Measurements from ENCODE around the gene TTBK1.

The TTBK1 gene

GRCh38 chr6:43242908-43243663 lies at the start of gene TTBK1:
TTBK1 (plus strand) TSS chr6:43243481; CDS start chr6:43246661, 3,180 bp downstream.
- Mint-ChIP-seq H3K4me3 (no peak within 1 kb of the TSS), H3K9me3 (peaks cover 3% of the 10 kb centered on the region), H3K36me3 (peaks cover 3% of the 10 kb centered on the region), H3K27me3 (peaks cover 7% of the 10 kb centered on the region), H3K27ac (no peak within 1 kb of the TSS), H3K4me1 (peaks cover 13% of the 10 kb centered on the region)
- DNase-seq (ENCODE audit: low spot score in 2 of 2) = no peak
- no peak for ATAC-seq (ENCODE audit: low read depth)

DNA sequence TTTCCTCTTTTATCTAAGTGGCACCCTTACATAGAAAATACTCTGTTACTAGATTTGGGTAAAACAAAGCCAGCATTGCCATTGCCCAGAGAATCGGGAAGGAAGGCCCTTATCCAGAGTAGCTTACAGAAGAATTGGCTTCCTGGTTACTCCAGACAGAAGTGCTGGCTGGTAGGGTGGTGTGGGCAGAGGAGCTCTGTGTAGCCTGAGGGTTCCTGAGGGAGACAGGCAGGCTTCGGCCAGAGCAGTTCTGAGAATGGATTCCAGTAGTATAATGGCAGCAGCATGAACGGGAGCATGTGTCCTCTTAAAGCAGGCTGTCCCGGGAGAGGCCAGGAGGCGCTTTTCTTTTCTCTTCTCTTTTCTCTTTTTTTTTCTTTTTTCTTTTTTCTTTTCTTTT lies 49.4 kb upstream of the TTBK1 start:
- H3K27me3 Mint-ChIP-seq = no peaks in the 10 kb centered on the region

GRCh38 chr6:43196337-43196736 lies 46.9 kb upstream of the TTBK1 start:
- ATAC-seq (ENCODE audit: low read depth) = no peak
- Mint-ChIP-seq H3K4me1 (peaks cover 2% of the 10 kb centered on the region), H3K4me3 (no peak overlapping the region), H3K36me3 (peaks cover 33% of the 10 kb centered on the region), H3K27ac (no peak overlapping the region), H3K27me3 (no peaks in the 10 kb centered on the region), H3K9me3 (no peaks in the 10 kb centered on the region)
- DNase-seq (ENCODE audit: low spot score in 2 of 2) = no peak

More for the DNA sequence above, 49.4 kb upstream of the TTBK1 start:
- Mint-ChIP-seq H3K9me3 (no peaks in the 10 kb centered on the region), H3K36me3 (peaks cover 25% of the 10 kb centered on the region), H3K27ac (no peak overlapping the region), H3K4me3 (no peak overlapping the region), H3K4me1 (peaks cover 10% of the 10 kb centered on the region)
- no peak for DNase-seq (ENCODE audit: low spot score in 2 of 2)
- no peak for ATAC-seq (ENCODE audit: low read depth)

GRCh38 chr6:43199912-43200311 lies 43.4 kb upstream of the TTBK1 start:
- ATAC-seq (ENCODE audit: low read depth) = no peak
- no peaks in the 10 kb centered on the region for H3K4me1 Mint-ChIP-seq
- no peak overlapping the region for H3K27ac Mint-ChIP-seq
- H3K9me3 Mint-ChIP-seq = no peaks in the 10 kb centered on the region
- H3K4me3 Mint-ChIP-seq = no peak overlapping the region
- no peak for DNase-seq (ENCODE audit: low spot score in 2 of 2)
- H3K27me3 Mint-ChIP-seq = no peaks in the 10 kb centered on the region
- peaks cover 26% of the 10 kb centered on the region for H3K36me3 Mint-ChIP-seq

- Mint-ChIP-seq H3K27ac (no peak overlapping the region), H3K27me3 (no peaks in the 10 kb centered on the region), H3K4me1 (no peaks in the 10 kb centered on the region), H3K9me3 (no peaks in the 10 kb centered on the region), H3K4me3 (no peak overlapping the region), H3K36me3 (peaks cover 27% of the 10 kb centered on the region)
- DNase-seq (ENCODE audit: low spot score in 2 of 2) (no peak), ATAC-seq (ENCODE audit: low read depth) (no peak)
Measured at GRCh38 chr6:43200541-43200940, 42.7 kb upstream of the TTBK1 start.

- DNase-seq (ENCODE audit: low spot score in 2 of 2) = no peak
- no peak overlapping the region for H3K27ac Mint-ChIP-seq
- no peak for ATAC-seq (ENCODE audit: low read depth)
- no peaks in the 10 kb centered on the region for H3K4me1 Mint-ChIP-seq
- H3K36me3 Mint-ChIP-seq = peaks cover 28% of the 10 kb centered on the region
- no peaks in the 10 kb centered on the region for H3K27me3 Mint-ChIP-seq
- H3K4me3 Mint-ChIP-seq = no peak overlapping the region
- H3K9me3 Mint-ChIP-seq = no peaks in the 10 kb centered on the region
Measured at GRCh38 chr6:43202451-43202850, 40.8 kb upstream of the TTBK1 start.

DNA sequence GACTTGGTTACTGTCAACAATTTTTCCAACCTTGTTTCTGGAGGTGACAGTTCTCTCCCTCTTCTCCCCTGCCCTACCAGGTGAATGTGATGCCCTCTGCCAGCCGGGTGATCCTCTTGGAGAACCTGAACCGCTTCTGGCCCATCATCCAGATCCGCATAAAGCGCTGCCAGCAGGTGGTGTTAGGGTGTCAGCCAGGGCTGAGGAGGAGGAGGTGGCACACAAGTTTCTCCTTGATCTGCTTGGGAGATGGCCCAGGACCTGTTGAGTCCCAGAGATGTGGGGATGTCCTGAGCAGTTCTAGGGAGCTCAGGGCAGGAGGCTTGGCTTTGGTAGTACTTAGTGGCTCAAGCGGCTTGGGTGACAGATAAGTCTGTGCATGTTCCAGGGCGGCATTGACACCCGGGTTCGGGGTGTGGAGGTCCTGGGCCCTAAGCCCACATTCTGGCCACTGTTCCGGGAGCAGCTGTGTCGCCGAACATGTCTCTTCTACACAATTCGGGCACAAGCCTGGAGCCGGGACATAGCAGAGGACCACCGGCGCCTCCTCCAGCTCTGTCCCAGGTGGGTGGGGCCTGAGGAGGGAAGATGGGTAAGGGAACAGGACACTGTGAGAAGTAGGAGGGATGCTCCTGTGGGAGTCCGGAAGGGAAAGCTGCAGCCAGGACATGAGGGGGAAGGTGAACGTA lies 40.1 kb upstream of the TTBK1 start:
- no peak overlapping the region for H3K27ac Mint-ChIP-seq

DNA sequence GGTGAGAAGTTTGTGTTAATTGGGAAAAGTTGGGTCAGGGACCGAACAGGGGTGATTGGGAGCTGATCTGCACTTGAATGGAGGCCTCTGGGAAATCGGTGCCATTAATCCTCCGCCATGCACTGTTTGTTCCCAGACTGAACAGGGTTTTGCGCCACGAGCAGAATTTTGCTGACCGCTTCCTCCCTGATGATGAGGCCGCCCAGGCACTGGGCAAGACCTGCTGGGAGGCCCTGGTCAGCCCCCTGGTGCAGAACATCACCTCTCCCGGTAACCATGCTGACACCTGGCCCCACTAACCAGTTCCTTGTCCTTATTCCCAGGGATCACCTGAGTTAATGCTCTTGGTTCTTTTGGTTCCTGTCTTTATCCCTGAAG lies 39.6 kb upstream of the TTBK1 start:
- H3K4me1 Mint-ChIP-seq = no peaks in the 10 kb centered on the region
- H3K4me3 Mint-ChIP-seq = no peak overlapping the region
- DNase-seq (ENCODE audit: low spot score in 2 of 2) (no peak), ATAC-seq (ENCODE audit: low read depth) (no peak)
- no peak overlapping the region for H3K27ac Mint-ChIP-seq
- H3K9me3 Mint-ChIP-seq = no peaks in the 10 kb centered on the region
- peaks cover 28% of the 10 kb centered on the region for H3K36me3 Mint-ChIP-seq
- H3K27me3 Mint-ChIP-seq = no peaks in the 10 kb centered on the region

More for the DNA sequence above, 40.1 kb upstream of the TTBK1 start:
- Mint-ChIP-seq H3K9me3 (no peaks in the 10 kb centered on the region), H3K4me3 (no peak overlapping the region), H3K27me3 (no peaks in the 10 kb centered on the region), H3K4me1 (no peaks in the 10 kb centered on the region), H3K36me3 (peaks cover 28% of the 10 kb centered on the region)
- no peak for ATAC-seq (ENCODE audit: low read depth)
- DNase-seq (ENCODE audit: low spot score in 2 of 2) = no peak

- ATAC-seq (ENCODE audit: low read depth) (no peak), DNase-seq (ENCODE audit: low spot score in 2 of 2) (no peak)
- H3K9me3 Mint-ChIP-seq = no peaks in the 10 kb centered on the region
- no peak overlapping the region for H3K27ac Mint-ChIP-seq
- H3K36me3 Mint-ChIP-seq = peaks cover 28% of the 10 kb centered on the region
- H3K4me1 Mint-ChIP-seq = no peaks in the 10 kb centered on the region
- H3K4me3 Mint-ChIP-seq = no peak overlapping the region
- H3K27me3 Mint-ChIP-seq = no peaks in the 10 kb centered on the region
Measured at GRCh38 chr6:43204271-43205105, 38.8 kb upstream of the TTBK1 start.

- no peaks in the 10 kb centered on the region for H3K27me3 Mint-ChIP-seq
- ATAC-seq (ENCODE audit: low read depth) = no peak
- peaks cover 23% of the 10 kb centered on the region for H3K36me3 Mint-ChIP-seq
- H3K27ac Mint-ChIP-seq = no peak overlapping the region
- H3K4me1 Mint-ChIP-seq = no peaks in the 10 kb centered on the region
- no peaks in the 10 kb centered on the region for H3K9me3 Mint-ChIP-seq
- no peak overlapping the region for H3K4me3 Mint-ChIP-seq
- DNase-seq (ENCODE audit: low spot score in 2 of 2) = no peak
Measured at GRCh38 chr6:43205849-43206248, 37.4 kb upstream of the TTBK1 start.

- H3K9me3 Mint-ChIP-seq = no peaks in the 10 kb centered on the region
- no peaks in the 10 kb centered on the region for H3K27me3 Mint-ChIP-seq
- DNase-seq (ENCODE audit: low spot score in 2 of 2) (no peak), ATAC-seq (ENCODE audit: low read depth) (no peak)
- H3K4me3 Mint-ChIP-seq = no peak overlapping the region
- peaks cover 19% of the 10 kb centered on the region for H3K36me3 Mint-ChIP-seq
- H3K4me1 Mint-ChIP-seq = no peaks in the 10 kb centered on the region
- no peak overlapping the region for H3K27ac Mint-ChIP-seq
Measured at GRCh38 chr6:43207286-43207685, 36.0 kb upstream of the TTBK1 start.

DNA sequence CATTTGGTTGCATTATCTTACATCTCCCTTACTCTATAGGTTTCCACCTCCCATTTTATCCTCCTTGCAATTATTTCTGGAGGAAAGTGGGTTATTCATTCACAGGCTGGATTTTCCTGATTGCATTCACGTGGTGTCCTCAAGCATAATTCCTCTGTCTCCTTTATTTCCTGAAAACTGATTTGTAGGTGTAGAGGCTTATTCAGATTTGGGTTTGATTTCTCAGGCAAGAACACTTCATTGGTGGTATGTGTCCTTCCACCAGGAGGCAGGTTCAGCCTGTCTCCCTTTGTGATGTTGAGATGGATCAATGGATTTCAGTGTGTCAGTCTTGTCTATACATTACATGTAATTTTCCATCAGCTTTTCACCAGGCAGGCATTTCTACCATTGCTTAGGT lies 31.3 kb upstream of the TTBK1 start:
- no peak for ATAC-seq (ENCODE audit: low read depth)
- no peak for DNase-seq (ENCODE audit: low spot score in 2 of 2)
- Mint-ChIP-seq H3K27ac (no peak overlapping the region), H3K36me3 (peaks cover 13% of the 10 kb centered on the region), H3K4me3 (no peak overlapping the region), H3K9me3 (no peaks in the 10 kb centered on the region), H3K27me3 (no peaks in the 10 kb centered on the region), H3K4me1 (no peaks in the 10 kb centered on the region)

DNA sequence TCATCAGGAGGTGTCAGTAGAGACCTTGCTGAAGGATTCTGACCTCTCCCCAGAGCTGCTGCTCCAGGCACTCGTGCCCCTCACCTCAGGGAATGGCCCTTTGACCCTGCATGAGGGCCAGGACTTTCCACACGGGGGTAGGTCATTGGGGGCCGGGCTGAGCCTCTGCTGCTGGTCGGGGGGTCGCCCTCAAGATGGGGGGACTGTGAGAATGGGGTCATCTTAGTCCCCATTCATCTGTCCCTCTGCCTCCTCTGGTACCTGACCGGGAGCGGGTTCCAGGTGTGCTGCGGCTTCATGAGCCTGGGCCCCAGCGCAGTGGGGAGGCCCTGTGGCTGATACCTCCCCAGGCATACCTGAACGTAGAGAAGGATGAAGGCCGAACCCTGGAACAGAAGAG lies 29.9 kb upstream of the TTBK1 start:
- no peak for ATAC-seq (ENCODE audit: low read depth)
- DNase-seq (ENCODE audit: low spot score in 2 of 2) = no peak
- H3K4me3 Mint-ChIP-seq = no peak overlapping the region

DNA sequence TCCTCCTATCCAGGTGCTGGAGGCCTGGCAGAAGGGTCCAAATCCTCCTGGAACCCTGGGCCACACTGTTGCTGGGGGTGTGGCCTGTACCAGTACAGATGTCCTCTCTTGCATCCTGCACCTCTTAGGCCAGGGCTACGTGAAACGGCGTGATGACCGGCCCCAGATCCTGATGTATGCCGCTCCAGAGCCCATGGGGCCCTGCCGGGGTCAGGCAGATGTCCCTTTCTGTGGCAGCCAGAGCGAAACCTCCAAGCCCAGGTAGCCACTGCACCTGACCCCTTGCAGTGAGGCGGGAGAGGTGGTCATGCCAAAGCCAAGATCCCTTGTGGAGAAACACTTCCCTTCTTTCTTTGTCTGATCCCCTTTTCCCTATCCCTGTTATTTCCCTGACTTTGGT lies 28.2 kb upstream of the TTBK1 start:
- Mint-ChIP-seq H3K4me1 (peaks cover 6% of the 10 kb centered on the region), H3K27me3 (no peaks in the 10 kb centered on the region), H3K36me3 (peaks cover 23% of the 10 kb centered on the region), H3K9me3 (no peaks in the 10 kb centered on the region), H3K27ac (no peak overlapping the region), H3K4me3 (no peak overlapping the region)
- ATAC-seq (ENCODE audit: low read depth) = no peak
- DNase-seq (ENCODE audit: low spot score in 2 of 2) = no peak

More for the DNA sequence above, 29.9 kb upstream of the TTBK1 start:
- Mint-ChIP-seq H3K27ac (no peak overlapping the region), H3K36me3 (peaks cover 15% of the 10 kb centered on the region), H3K9me3 (no peaks in the 10 kb centered on the region), H3K27me3 (no peaks in the 10 kb centered on the region), H3K4me1 (peaks cover 1% of the 10 kb centered on the region)
